ENCODE results near the gene ELP5. TPM values are rescaled to one million over a fixed set of nuclear protein-coding genes. Genes with fewer than 3 reads are reported as not detected.

Gene ELP5
- total and polyA plus RNA-seq, 11 donors: 28.0 to 87.2 (median 50.4) TPM

DNA sequence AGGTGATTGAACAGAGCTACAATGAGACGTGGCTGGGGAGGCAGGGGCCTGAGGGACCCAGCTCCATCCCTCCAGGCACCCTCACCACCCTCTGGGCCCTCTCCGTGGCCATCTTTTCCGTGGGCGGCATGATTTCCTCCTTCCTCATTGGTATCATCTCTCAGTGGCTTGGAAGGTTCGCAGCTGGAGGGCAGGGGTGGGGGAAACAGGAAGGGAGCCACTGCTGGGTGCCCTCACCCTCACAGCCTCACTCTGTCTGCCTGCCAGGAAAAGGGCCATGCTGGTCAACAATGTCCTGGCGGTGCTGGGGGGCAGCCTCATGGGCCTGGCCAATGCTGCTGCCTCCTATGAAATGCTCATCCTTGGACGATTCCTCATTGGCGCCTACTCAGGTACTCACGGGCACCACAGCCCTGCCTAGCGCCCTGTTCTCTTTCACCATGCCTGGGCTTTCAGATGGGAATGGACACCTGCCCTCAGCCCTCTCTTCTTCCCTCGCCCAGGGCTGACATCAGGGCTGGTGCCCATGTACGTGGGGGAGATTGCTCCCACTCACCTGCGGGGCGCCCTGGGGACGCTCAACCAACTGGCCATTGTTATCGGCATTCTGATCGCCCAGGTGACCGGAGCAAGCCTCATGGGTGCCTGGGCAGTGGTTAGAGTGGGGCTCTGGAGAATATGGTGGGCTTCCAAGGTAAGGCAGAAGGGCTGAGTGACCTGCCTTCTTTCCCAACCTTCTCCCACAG is 31.6 kb downstream of the ELP5 start:
- H3K4me1 ChIP-seq: peaks cover 4 to 49% (median 21%) of the 10 kb centered on the region in 12 donors
- peaks cover 0 to 24% (median 3%) of the 10 kb centered on the region in 9 donors for H3K27me3 ChIP-seq
- no peak for ATAC-seq
- intact Hi-C loops (cut with DNase I): loop anchor here in 5 of 10 donors (1.0 to 10.0 kb wide), 3 partner anchors 9 to 64 kb away; no protein-coding TSS in a partner anchor
- H3K36me3 ChIP-seq: peaks cover 0 to 46% (median 13%) of the 10 kb centered on the region in 9 donors
- no peak for DNase-seq
- no peaks in the 10 kb centered on the region for H3K9me3 ChIP-seq
- no peak for TF ChIP-seq POLR2A (IDR thresholded peaks at IDR 0.05)
- WGBS, 4 donors: 63 to 71% (median 67%) methylated on average over 17 to 18 of the region's 18 CpGs
- H3K4me3 ChIP-seq: peak overlapping the region in 11 of 12 donors; percentile 19 to 76 (median 65)
- peak overlapping the region; percentile 84 to 99 (median 96) for H3K27ac ChIP-seq

DNA sequence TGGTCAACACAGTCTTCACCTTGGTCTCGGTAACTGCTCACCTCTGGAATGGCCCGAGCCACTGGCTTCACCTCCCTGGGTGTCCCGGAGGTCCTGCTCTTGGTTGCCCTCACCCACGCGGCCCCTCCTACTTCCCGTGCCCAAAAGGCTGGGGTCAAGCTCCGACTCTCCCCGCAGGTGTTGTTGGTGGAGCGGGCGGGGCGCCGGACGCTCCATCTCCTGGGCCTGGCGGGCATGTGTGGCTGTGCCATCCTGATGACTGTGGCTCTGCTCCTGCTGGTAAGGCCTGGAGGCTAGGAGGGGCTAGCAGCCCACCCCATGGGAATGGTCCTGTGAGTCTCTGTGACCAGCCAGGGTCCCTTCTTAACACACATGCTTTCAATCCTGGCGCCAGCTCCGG is 32.9 kb downstream of the ELP5 start:
- ATAC-seq (no peak), DNase-seq (no peak)
- Histone ChIP-seq H3K27ac (peak overlapping the region in 2 of 12 donors; percentile 97), H3K9me3 (no peaks in the 10 kb centered on the region), H3K4me1 (peaks cover 4 to 49% (median 23%) of the 10 kb centered on the region in 12 donors), H3K36me3 (peaks cover 0 to 46% (median 13%) of the 10 kb centered on the region in 9 donors), H3K4me3 (no peak overlapping the region), H3K27me3 (peaks cover 0 to 26% (median 5%) of the 10 kb centered on the region in 9 donors)
- intact Hi-C loops (cut with DNase I): loop anchor here in 4 of 10 donors (5.0 to 10.0 kb wide), 2 partner anchors 60 to 62 kb away; no protein-coding TSS in a partner anchor
- no peak for TF ChIP-seq POLR2A (IDR thresholded peaks at IDR 0.05)
- TF ChIP-seq, protein P1, sequence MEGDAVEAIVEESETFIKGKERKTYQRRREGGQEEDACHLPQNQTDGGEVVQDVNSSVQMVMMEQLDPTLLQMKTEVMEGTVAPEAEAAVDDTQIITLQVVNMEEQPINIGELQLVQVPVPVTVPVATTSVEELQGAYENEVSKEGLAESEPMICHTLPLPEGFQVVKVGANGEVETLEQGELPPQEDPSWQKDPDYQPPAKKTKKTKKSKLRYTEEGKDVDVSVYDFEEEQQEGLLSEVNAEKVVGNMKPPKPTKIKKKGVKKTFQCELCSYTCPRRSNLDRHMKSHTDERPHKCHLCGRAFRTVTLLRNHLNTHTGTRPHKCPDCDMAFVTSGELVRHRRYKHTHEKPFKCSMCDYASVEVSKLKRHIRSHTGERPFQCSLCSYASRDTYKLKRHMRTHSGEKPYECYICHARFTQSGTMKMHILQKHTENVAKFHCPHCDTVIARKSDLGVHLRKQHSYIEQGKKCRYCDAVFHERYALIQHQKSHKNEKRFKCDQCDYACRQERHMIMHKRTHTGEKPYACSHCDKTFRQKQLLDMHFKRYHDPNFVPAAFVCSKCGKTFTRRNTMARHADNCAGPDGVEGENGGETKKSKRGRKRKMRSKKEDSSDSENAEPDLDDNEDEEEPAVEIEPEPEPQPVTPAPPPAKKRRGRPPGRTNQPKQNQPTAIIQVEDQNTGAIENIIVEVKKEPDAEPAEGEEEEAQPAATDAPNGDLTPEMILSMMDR (IDR thresholded peaks at IDR 0.05): no peak
- WGBS, 4 donors: 87 to 92% (median 92%) methylated on average over 15 to 16 of the region's 16 CpGs

DNA sequence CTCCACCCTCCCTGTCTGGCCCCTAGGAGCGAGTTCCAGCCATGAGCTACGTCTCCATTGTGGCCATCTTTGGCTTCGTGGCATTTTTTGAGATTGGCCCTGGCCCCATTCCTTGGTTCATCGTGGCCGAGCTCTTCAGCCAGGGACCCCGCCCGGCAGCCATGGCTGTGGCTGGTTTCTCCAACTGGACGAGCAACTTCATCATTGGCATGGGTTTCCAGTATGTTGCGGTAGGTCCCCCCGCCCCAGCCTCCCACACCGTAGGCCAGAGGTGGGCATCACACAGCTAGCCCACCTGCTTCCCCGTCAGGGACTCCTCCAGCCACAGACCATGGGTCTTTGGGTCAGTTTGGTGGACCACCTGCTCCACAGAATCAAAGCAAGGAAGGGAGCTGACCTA is 33.7 kb downstream of the ELP5 start:
- TF ChIP-seq, protein P1 (IDR thresholded peaks at IDR 0.05): no peak
- no peak for TF ChIP-seq POLR2A (IDR thresholded peaks at IDR 0.05)
- peaks cover 4 to 48% (median 20%) of the 10 kb centered on the region in 12 donors for H3K4me1 ChIP-seq
- DNase-seq: no peak
- peaks cover 0 to 30% (median 5%) of the 10 kb centered on the region in 9 donors for H3K27me3 ChIP-seq
- H3K4me3 ChIP-seq: no peak overlapping the region
- H3K9me3 ChIP-seq: no peaks in the 10 kb centered on the region
- no peak for ATAC-seq
- H3K36me3 ChIP-seq: peaks cover 0 to 46% (median 13%) of the 10 kb centered on the region in 9 donors
- 71 to 82% (median 77%) methylated on average over 4 to 12 of the region's 12 CpGs for WGBS, 4 donors
- peak overlapping the region in 1 of 12 donors; percentile 97 for H3K27ac ChIP-seq
- intact Hi-C loops (cut with DNase I): loop anchor here in 2 of 10 donors (10.0 kb wide), 1 partner anchor 59 kb away; no protein-coding TSS in a partner anchor

DNA sequence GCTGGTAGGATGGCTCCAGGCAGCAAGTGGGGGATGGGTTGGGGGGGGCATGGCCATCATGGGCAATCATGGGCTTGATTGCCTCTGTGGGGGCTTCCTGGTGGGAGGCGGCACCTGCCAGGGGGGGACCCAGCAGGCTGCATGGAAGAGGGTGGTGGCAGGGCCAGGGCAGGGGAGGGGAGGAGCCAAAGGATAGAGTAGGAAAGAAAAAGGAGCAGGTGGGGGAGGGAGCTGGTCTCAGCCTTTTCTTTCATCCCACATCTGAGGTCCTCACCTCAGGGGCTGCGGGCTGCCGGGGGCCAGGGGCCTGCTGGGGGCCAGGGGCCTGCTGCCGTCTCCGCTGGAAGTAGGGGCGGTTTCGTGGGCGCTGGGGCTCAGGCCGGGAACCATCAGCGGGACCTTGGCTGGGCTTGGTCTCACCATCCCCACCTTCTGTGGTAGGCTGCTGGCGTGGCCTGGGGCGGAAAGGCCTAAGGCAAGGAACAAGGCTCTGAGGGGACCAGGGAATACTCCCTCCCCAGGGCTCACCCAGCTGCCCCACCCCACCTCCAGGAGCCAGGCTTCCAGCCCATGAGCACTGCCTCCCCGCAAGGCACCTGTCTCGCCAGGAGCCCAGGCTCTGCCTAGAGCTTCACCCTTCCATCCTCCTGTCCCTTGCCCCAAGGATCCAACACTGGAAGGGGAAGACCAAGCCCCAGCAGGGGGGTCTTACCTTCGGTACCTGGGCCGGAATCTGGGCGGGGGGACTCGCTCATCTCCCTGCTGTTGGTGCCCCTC is 37.4 kb downstream of the ELP5 start:
- H3K4me1 ChIP-seq: peaks cover 2 to 53% (median 29%) of the 10 kb centered on the region in 12 donors
- no peak overlapping the region for H3K4me3 ChIP-seq
- H3K27me3 ChIP-seq: peaks cover 0 to 40% (median 23%) of the 10 kb centered on the region in 9 donors
- intact Hi-C loops (cut with DNase I): loop anchor here in 3 of 10 donors (10.0 kb wide), 2 partner anchors 55 to 245 kb away; partner anchors contain the start of gene SLC16A11 (in 1 of the 3)
- DNase-seq (peak in 1 of 5 donors; percentile 36), ATAC-seq (peak; percentile 7 to 29 (median 25))
- WGBS, 4 donors: 54 to 74% (median 65%) methylated on average over 9 to 18 of the region's 18 CpGs
- peak overlapping the region in 6 of 12 donors; percentile 5 to 51 (median 32) for H3K27ac ChIP-seq
- TF ChIP-seq POLR2A (IDR thresholded peaks at IDR 0.05): no peak
- TF ChIP-seq, protein P1 (IDR thresholded peaks at IDR 0.05): no peak
- peaks cover 0 to 36% (median 12%) of the 10 kb centered on the region in 9 donors for H3K36me3 ChIP-seq
- H3K9me3 ChIP-seq: no peaks in the 10 kb centered on the region
